CD4-positive, alpha-beta T cell treated with Interleukin-12 subunit alpha and Interleukin-12 subunit beta, for 1 hour (primary cell): ENCODE data around the gene PTPA.

ENCODE experiments used
- DNase-seq: peaks from one replicate; pipeline ENCODE4 v3.0.0-alpha.2; 2020

PTPA gene

DNA sequence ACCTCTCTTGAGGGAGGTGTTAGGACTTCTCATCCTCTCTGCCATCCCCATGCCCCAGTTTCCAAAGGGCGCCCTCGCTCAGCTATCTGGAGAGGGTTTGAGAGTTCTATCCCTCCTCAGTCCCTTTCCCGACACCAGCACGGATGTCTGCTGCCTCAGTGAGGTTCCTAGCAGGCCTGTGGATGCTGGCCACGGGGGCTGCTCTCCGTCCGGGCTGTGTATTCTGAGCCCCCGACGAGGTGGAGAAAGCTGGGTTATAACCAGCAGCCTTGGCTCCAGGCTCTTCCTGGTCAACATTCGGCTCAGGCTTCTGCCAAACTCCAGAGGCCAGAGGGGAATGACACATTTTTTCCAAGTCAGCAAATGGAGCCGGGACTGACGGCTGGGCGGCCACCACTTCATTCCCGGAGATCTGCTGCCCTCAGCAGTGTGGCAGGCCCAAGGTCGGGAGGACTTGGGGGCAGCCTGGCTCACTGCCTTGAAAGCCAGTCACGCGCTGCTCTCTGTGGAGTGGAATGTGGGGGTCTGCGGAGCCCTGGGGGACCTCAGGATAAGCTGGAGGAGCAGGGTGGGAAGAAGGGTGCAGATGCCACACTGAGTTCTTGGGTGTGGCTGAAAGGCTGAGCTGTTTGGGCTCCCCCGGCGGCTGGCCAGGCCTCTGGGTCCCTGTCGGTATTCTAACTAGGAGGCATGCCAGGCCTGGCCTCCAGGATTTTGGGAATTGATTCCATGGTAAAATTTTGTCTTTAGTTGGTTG lies 27.4 kb downstream of the PTPA start:
- DNase-seq = no peak

- peak; percentile 85 for DNase-seq
These were observed 28.2 kb downstream of the PTPA start for GRCh38 chr9:129139233-129139992.

DNA sequence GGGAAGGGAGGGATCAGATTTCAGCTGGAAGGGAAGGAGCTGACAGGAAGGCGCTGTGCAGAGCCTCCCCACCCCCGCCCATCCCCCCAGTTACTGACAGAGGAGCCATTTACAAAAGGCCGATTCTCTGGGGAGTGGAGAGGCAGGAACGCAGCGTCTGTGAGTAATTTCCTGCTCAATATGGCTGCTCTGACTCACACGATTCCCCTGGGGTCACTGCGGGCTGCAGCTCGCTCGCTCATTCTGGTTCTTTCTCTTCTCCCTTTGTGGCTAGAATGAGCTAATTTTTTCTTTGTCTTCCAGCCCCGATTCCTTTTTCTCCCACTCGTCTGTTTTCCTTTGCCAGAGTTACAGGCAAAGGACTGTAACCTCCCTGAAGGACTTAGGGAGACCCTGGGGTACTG lies 28.8 kb downstream of the PTPA start:
- peak; percentile 85 for DNase-seq

DNA sequence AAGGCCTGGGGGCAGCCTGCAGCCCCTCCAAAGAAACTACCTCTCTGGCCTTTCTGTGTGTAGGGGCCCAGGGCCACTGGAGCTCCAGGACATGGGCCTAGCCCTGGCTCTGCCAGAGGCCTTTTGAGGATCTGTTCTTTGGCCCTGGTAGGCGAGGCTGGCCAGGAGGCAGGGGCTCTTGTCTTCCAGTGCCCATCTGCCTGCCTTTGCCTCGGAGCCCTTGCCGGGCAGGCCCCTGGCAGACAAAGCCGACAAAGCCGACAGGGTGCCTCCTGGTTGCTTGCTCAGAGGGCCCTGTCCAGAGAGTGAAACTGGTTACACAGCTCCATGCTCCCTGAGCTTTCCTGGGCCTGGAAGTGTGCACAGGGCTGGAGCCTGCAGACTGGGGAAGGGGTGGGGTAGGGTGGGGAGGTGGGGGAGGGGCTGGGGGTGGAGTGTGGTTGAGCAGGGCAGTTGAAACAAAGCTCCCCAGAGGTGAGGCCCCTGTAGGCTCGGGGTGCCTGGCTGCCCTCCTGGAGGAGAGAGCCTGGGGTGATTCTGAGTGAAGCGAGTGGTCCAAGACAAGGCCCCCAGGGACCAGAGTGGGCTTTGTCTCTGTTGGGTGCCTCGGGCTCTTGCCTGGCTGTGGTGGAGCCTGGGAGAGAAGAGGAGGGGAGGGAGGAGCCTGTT lies 29.3 kb downstream of the PTPA start:
- DNase-seq = peak; percentile 20

GRCh38 chr9:129141066-129142041 lies 30.1 kb downstream of the PTPA start:
- peak; percentile 26 for DNase-seq

DNA sequence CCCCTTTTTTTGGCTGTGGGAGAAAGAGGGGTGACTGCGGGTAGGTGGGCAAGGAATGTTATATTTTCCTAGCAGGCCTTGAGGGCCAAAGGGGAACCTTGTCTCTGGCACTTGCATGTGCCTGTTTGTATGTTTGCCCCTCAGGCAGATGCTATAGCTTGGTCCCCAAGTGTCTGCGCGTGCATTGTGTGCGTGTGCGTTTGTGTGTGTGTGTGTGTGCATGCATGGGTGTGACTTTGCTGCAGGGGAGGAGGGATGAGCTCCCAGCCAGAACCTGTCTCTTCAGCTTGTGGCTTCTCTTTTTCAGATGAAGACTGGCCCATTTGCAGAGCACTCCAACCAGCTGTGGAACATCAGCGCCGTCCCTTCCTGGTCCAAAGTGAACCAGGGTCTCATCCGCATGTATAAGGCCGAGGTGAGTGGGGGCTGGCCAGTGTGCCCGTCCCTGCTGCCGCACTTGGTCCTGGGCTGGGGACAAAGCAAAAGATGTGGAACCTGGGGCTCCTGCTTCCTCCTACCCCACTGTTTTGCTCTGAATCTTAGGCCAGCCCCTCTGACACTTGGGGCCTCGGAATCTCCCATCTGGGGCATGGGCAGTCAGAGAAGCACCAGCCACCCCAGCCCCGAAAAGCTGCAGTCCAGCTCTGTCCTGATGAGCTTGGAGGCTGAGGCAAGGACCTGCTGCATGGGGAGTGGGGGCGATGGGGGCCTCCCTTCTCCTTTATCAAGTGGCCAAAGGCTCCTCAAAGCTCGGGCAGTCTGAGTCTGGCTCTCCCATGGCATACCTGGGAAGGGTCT lies 31.1 kb downstream of the PTPA start:
- no peak for DNase-seq

- peak; percentile 77 for DNase-seq
These were observed 32.1 kb downstream of the PTPA start for GRCh38 chr9:129143031-129143927.

DNA sequence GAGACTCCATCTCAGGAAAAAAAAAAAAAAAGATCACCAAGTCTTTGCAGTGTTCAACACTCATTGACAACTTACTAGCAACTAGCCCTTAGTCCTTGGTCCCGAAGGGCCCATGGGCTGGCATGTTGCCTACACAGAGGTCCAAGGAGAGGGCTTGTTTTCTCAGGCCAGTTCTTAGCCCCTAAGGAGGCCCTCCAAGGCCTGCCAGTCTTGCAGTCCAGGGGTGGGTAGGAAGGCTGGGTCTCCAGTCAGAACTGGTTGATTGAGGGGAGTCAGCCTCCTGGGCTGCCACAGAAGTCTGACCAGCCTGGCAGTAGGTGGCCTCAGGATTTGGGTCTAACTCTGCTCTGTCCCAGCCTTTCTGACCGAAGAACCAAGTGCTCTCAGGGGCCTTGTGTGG lies 34.1 kb downstream of the PTPA start:
- no peak for DNase-seq

GRCh38 chr9:129145841-129146292 lies 34.7 kb downstream of the PTPA start:
- DNase-seq = no peak

DNA sequence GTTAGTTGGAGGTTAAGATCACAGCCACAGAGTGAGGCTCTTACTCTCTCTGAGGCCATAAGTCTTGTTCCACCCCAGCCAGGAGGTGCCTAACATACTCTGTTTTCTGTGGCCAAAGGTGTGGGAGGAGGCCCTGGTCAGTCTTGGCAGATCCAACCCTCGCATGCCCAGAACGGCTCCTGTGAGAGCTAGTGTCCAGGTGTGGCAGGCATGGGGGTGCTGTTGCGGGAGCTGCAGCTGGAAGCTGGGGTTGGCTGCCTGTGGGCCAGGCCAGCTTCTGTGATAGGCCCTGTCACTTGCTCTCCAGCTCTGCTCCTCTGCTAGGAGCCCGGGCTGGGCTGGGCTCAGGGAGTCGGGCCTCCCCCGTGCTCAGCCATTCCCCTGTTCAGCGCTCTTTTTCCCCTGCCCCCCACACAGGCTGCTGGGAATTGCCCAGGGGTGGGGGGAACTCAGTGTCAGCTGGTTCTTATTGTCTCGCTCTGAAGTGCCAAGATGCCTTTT lies 35.3 kb downstream of the PTPA start:
- DNase-seq = no peak

DNA sequence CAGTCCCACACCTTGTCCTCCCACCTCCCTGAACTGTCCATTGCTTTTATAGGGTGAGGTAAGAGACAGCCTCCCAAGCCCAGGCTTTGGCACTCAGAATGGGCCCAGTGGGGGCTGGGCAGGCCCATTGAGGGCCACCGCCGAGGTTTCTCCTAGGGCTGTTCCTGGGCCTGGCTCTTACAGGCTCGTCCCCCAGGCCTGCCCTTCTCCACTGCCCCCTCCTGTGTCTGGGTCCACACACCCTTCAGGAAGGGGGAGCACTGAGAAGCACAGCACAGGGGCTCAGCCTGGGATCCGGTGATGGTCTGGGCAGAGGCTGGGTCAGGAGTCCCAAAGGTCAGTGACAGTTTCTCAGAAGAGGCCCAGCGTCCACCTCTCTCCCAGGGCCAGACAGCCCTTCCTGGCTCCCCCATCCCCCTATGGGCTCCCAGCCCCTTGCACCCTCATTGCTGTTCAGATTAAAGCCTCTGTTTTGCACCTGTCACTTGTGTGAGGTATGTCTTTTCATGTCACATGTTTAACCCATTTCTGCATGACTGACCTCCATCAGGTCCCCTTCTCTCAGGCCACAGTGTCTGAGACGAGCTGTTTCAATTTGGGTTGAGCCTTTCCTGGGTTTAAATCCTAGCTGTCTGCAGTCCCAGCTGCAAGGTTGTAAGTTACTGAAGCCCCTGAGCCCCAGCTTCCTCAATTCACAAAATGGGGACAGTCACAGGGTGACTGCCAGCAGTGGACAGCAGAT lies 37.4 kb downstream of the PTPA start:
- DNase-seq = no peak

- DNase-seq = no peak
These were observed 38.2 kb downstream of the PTPA start for GRCh38 chr9:129149442-129149841.

GRCh38 chr9:129150122-129150521 lies 38.9 kb downstream of the PTPA start:
- no peak for DNase-seq

- DNase-seq = no peak
These were observed 39.5 kb downstream of the PTPA start for GRCh38 chr9:129150672-129151211.

GRCh38 chr9:129151469-129151868 lies 40.3 kb downstream of the PTPA start:
- DNase-seq = no peak

DNA sequence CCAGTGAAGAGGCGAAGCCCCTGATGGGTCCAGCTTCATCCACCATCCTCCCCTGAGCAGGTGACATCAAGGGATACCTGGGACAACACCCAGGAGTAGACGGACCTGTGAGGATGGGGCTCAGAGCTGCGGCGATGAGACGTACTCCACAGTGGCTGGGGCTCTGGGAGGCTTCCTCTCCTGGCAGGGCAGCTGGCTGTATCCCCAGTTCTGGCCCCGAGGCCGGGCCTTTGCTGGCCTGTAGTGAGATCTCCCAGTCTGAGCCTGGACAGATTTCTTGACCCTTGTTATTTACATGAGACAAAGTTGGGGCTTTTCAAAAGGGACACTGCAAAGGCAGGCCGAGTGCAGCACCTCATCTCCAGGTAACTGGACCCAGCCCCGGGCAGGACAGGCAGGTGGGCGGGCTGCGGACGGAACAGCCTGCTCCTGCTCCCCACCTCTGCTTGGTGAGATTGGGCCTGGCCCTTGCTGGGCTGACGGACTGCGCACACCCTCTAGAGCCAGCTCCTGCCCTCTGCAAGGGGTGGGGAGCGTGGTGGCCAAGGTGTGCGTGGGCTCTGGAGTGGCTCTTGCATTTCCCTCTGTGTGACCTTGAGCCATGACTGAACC lies 43.8 kb downstream of the PTPA start:
- no peak for DNase-seq

GRCh38 chr9:129156163-129156562 lies 44.9 kb downstream of the PTPA start:
- no peak for DNase-seq

DNA sequence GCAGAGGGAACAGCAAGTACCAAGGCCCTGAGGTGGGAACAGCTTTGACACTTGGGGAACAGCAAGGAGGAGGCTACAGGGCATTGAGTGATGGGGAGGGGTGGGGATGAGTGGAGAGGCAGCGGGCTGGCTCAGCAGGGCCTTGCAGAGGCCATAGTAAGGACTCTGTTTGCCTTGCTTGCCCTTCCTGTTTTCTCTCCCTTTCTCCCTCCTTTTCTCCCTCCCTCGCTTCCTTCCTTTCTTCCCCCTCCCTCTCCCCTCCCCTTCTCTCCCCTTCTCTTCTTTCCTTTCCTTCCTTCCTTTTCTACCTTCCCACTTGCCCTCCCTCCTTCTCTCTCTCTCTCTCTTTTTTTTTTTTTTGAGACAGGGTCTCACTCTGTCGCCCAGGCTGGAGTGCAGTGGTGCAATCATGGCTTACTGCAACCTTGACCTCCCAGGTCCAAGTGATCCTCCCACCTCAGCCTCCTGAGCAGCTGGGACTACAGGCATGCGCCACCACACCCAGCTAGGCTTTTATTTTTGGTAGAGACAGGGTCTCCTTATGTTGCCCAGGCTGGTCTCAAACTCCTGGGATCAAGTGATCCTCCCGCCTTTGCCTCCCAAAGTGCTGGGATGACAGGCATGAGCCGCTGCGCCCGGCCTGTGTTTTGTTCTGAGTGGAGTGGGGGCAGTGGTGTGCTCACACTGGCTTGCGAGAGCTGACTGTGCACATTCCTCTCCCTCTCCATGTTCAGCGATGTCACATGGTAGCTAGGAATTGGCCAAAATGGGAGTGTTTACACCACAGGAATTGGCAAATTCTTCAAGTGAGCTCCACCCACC lies 49.7 kb downstream of the PTPA start:
- no peak for DNase-seq
